SK-N-SH (cell line): Measurements from ENCODE around the gene STX11. TPM values are rescaled to one million over a fixed set of nuclear protein-coding genes. Genes with fewer than 3 reads are reported as not detected.
A peak's percentile ranks its signal among the peaks of the same experiment; 100 is the strongest.

Experiments
- CTCF ChIA-PET: fragments of 300-600, 350-600 bp; formaldehyde crosslinking; extraction: SDS; loops from one replicate; lab custom pipeline; 2021; lab: Yijun Ruan, JAX
- POLR2A ChIA-PET: fragments of 350-600 bp; sonication (Branson Sonifier 250); formaldehyde crosslinking; extraction: SDS; loops from one replicate; lab custom pipeline; 2020; ENCODE audit warnings: antibody characterized with exemption, inconsistent platforms; lab: Yijun Ruan, JAX
- DNase-seq: peaks from one replicate; pipeline ENCODE4 v3.0.0; 2012
- H2AFZ ChIP-seq: fragments of 200-600 bp; sonication (generic); 2 replicates; pipeline ENCODE4 v1.8.1; 2016; ENCODE audit warnings: antibody characterized with exemption, mild to moderate bottlenecking, low read depth
- H3F3A ChIP-seq: fragments of 200-600 bp; sonication (generic); replicated peaks from 2 replicates; pipeline ENCODE3; 2016; ENCODE audit warnings: antibody characterized with exemption, mild to moderate bottlenecking; ENCODE audit not compliant: insufficient read depth
- H3K27ac ChIP-seq, 2 experiments: fragments of 200-500 bp in 1 of 2; fragments of 200-600 bp in 1 of 2; sonication (Bioruptor generic) in 1 of 2; sonication (generic), shearing (Covaris generic) in 1 of 2; 2 replicates each; pipeline versions ENCODE4 v1.5.1 to v1.6.1; 2014 to 2016; ENCODE audit warnings: low read depth in 2 of 2, inconsistent platforms in 1 of 2, low read length in 1 of 2, mild to moderate bottlenecking in 1 of 2, mixed read lengths in 1 of 2
- H3K27me3 ChIP-seq: fragments of 200-600 bp; sonication (generic), shearing (Covaris generic); 2 replicates; pipeline ENCODE4 v1.6.1; 2016; ENCODE audit warnings: mixed run types; ENCODE audit not compliant: insufficient read depth
- H3K36me3 ChIP-seq, 2 experiments: fragments of 200-500 bp in 1 of 2; fragments of 200-600 bp in 1 of 2; sonication (Bioruptor generic) in 1 of 2; sonication (generic) in 1 of 2; replicated peaks in 1 of 2; 2 replicates each; pipeline versions ENCODE3 to v1.5.1; 2014 to 2016; ENCODE audit warnings: low read length in 1 of 2, mild to moderate bottlenecking in 1 of 2; ENCODE audit not compliant: insufficient read depth in 2 of 2, control insufficient read depth in 1 of 2
- H3K4me1 ChIP-seq, 2 experiments: fragments of 200-500 bp in 1 of 2; fragments of 200-600 bp in 1 of 2; sonication (Bioruptor generic) in 1 of 2; sonication (generic), shearing (Covaris generic) in 1 of 2; 2 replicates each; pipeline versions ENCODE4 v1.5.1 to v1.6.1; 2014 to 2016; ENCODE audit warnings: low read depth in 1 of 2, low read length in 1 of 2, mixed run types in 1 of 2; ENCODE audit not compliant: insufficient read depth in 2 of 2, control insufficient read depth in 1 of 2
- H3K4me2 ChIP-seq: fragments of 200-600 bp; sonication (generic), shearing (Covaris generic); 2 replicates; pipeline ENCODE4 v1.6.1; 2017; ENCODE audit warnings: mixed run types
- H3K4me3 ChIP-seq, 2 experiments: fragments of 200-500 bp in 1 of 2; fragments of 200-600 bp in 1 of 2; sonication (Bioruptor generic) in 1 of 2; sonication (generic), shearing (Covaris generic) in 1 of 2; 2 replicates each; pipeline versions ENCODE4 v1.5.1 to v1.8.1; 2014 to 2016; ENCODE audit warnings: low read depth in 2 of 2, inconsistent platforms in 1 of 2, low read length in 1 of 2, mild to moderate bottlenecking in 1 of 2, mixed read lengths in 1 of 2, moderate library complexity in 1 of 2
- H3K79me2 ChIP-seq: fragments of 200-600 bp; sonication (generic); 2 replicates; pipeline ENCODE4 v1.8.1; 2017; ENCODE audit warnings: mild to moderate bottlenecking; ENCODE audit not compliant: insufficient read depth
- H3K9ac ChIP-seq: fragments of 200-600 bp; sonication (generic); 2 replicates; pipeline ENCODE4 v1.6.1; 2017; ENCODE audit warnings: mixed run types
- H3K9me2 ChIP-seq: fragments of 200-600 bp; sonication (generic); 2 replicates; pipeline ENCODE4 v1.6.1; 2017; ENCODE audit warnings: mixed run types
- H3K9me3 ChIP-seq: fragments of 200-600 bp; sonication (generic); 2 replicates; pipeline ENCODE4 v1.6.1; 2017; ENCODE audit warnings: mixed run types, mild to moderate bottlenecking, moderate library complexity
- H4K20me1 ChIP-seq: fragments of 200-600 bp; sonication (generic); 2 replicates; pipeline ENCODE4 v1.6.1; 2017; ENCODE audit warnings: mild to moderate bottlenecking, mixed run types; ENCODE audit not compliant: insufficient read depth
- CHD2 ChIP-seq: fragments of 150-350 bp; IDR thresholded peaks from 2 replicates; pipeline ENCODE4 v1.6.1; 2018; ENCODE audit warnings: low read length; ENCODE audit not compliant: partially characterized antibody
- EZH2phosphoT487 ChIP-seq: fragments of 200-600 bp; sonication (generic); IDR thresholded peaks from 2 replicates; pipeline ENCODE4 v1.6.1; 2017; ENCODE audit warnings: low read depth, mixed run types, mild to moderate bottlenecking, antibody characterized with exemption, moderate library complexity, borderline replicate concordance
- RFX5 ChIP-seq: IDR thresholded peaks from 2 replicates; pipeline ENCODE4 v1.6.1; 2012; ENCODE audit warnings: mild to moderate bottlenecking, improper control_type of control experiment, low read length
- SIN3A ChIP-seq: IDR thresholded peaks from 2 replicates; pipeline ENCODE4 v1.6.1; 2012; ENCODE audit warnings: low read depth, mild to moderate bottlenecking, low read length, moderate library complexity, borderline replicate concordance
- WGBS: methylation state at CpG from one replicate; pipeline ENCODE4 v1.1.6; 2017; ENCODE audit warnings: low lambda C conversion rate; 5-methylcytosine and 5-hydroxymethylcytosine counted together
- polyA plus RNA-seq, 3 experiments: library from polyadenylated mRNA; depleted of rRNA; stranded (reverse); fragments of >200 nt; gene quantifications; 2 replicates each; pipeline ENCODE4 v1.2.3, GENCODE V29; 2012
- TF ChIP-seq, protein P1 (sequence below): fragments of 200-600 bp; sonication (generic); IDR thresholded peaks from 2 replicates; pipeline ENCODE4 v1.6.1; 2017; ENCODE audit warnings: antibody characterized with exemption, mild to moderate bottlenecking, moderate library complexity
- TF ChIP-seq, protein P2 (sequence below): fragments of 150-350 bp; IDR thresholded peaks from 2 replicates; pipeline ENCODE4 v1.6.1; 2016; ENCODE audit warnings: mild to moderate bottlenecking, low read depth, low read length

The STX11 gene
- polyA plus RNA-seq, 1 of the 3 experiments (the other 2 are of a cell fraction) = 0.15 TPM

DNA sequence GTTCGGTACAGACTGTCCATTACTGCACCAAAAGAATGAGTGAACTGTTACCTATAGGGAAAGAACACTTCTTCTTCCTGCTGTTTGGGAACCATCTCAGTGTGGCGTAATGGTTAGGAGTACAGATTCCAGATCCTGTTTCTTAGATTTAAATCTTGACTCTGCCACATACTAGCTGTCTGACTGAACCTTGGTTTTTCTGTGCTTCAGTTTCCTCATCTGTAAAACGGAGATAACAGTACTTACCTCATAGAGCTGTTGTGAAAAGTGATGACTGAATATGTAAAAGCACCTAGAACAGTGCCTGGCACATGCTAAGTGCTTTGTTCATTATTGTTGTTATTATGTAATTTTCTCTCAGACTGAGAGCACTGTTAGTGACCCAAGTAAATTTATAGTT lies 39.8 kb downstream of the STX11 start:
- Histone ChIP-seq H3K9me2 (no peaks in the 10 kb centered on the region), H3K4me2 (no peak overlapping the region), H2AFZ (no peak overlapping the region), H3F3A (no peaks in the 10 kb centered on the region), H3K27me3 (no peaks in the 10 kb centered on the region; the same call in 1 of the 2 replicates), H4K20me1 (no peaks in the 10 kb centered on the region), H3K4me3 (no peak overlapping the region), H3K4me1 (no peaks in the 10 kb centered on the region; a peak in 1 of 4 replicates), H3K9me3 (no peaks in the 10 kb centered on the region), H3K36me3 (no peaks in the 10 kb centered on the region), H3K79me2 (no peaks in the 10 kb centered on the region), H3K27ac (no peak overlapping the region)
- no peak for DNase-seq
- CTCF ChIA-PET = no interaction called here
- 22% methylated on average over 3 of the region's 3 CpGs for WGBS
- no peak for TF ChIP-seq SIN3A
- TF ChIP-seq, all 33 proteins: peak for 0
- POLR2A ChIA-PET = no interaction called here
- no peak overlapping the region for H3K9ac ChIP-seq

DNA sequence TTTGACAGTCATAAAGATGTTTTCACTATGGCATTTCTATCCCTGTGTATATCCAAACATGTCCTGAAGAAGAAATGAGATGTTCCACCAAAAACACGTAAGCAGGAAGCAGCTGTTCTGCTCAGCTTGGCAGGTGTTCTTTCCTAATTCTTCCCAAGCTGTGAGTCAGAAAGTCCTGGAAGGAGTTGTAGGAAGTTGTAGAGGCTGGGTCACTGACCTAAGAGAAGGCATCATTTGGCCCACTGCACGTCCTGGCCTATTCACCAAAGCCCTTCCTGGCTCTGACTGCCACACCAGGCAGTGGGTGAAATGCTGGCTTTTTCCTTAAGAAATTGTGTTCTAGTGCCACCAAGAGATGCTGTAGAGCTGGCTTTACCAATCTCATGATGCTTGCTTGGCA lies 40.3 kb downstream of the STX11 start:
- no peaks in the 10 kb centered on the region for H3F3A ChIP-seq
- ChIA-PET POLR2A (no interaction called here), CTCF (no interaction called here)
- H3K9me2 ChIP-seq = no peaks in the 10 kb centered on the region
- no peak overlapping the region for H3K27ac ChIP-seq
- H3K9ac ChIP-seq = no peak overlapping the region
- H3K79me2 ChIP-seq = no peaks in the 10 kb centered on the region
- no peak for DNase-seq
- H4K20me1 ChIP-seq = no peaks in the 10 kb centered on the region
- H3K4me1 ChIP-seq = no peaks in the 10 kb centered on the region; a peak in 1 of 4 replicates
- H3K4me2 ChIP-seq = no peak overlapping the region
- no peak overlapping the region for H2AFZ ChIP-seq
- TF ChIP-seq, protein P1, sequence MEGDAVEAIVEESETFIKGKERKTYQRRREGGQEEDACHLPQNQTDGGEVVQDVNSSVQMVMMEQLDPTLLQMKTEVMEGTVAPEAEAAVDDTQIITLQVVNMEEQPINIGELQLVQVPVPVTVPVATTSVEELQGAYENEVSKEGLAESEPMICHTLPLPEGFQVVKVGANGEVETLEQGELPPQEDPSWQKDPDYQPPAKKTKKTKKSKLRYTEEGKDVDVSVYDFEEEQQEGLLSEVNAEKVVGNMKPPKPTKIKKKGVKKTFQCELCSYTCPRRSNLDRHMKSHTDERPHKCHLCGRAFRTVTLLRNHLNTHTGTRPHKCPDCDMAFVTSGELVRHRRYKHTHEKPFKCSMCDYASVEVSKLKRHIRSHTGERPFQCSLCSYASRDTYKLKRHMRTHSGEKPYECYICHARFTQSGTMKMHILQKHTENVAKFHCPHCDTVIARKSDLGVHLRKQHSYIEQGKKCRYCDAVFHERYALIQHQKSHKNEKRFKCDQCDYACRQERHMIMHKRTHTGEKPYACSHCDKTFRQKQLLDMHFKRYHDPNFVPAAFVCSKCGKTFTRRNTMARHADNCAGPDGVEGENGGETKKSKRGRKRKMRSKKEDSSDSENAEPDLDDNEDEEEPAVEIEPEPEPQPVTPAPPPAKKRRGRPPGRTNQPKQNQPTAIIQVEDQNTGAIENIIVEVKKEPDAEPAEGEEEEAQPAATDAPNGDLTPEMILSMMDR = no peak
- no peak for TF ChIP-seq RFX5
- TF ChIP-seq, protein P2, sequence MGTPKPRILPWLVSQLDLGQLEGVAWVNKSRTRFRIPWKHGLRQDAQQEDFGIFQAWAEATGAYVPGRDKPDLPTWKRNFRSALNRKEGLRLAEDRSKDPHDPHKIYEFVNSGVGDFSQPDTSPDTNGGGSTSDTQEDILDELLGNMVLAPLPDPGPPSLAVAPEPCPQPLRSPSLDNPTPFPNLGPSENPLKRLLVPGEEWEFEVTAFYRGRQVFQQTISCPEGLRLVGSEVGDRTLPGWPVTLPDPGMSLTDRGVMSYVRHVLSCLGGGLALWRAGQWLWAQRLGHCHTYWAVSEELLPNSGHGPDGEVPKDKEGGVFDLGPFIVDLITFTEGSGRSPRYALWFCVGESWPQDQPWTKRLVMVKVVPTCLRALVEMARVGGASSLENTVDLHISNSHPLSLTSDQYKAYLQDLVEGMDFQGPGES = no peak
- no peaks in the 10 kb centered on the region for H3K36me3 ChIP-seq
- no peak overlapping the region for H3K4me3 ChIP-seq
- no peaks in the 10 kb centered on the region for H3K9me3 ChIP-seq
- H3K27me3 ChIP-seq = no peaks in the 10 kb centered on the region; the same call in 1 of the 2 replicates
- 0% methylated on average over 1 of the region's 2 CpGs for WGBS

DNA sequence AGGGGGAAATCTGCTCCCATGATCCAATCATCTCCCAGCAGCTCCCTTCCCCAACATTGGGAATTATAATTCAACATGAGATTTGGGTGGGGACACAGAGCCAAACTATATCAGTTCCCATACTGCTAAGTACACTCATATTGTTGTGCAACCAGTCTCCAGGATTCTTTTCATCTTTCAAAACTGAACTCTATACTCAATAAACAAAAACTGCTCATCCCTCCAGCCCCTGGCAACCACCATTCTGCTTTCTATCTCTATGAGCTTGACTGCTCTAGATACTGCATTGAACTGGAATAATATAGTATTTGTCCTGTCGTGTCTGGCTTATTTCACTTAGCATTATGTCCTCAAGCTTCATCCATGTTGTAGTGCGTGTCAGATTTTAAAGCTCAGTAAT lies 42.9 kb downstream of the STX11 start:
- H3K9me2 ChIP-seq = no peaks in the 10 kb centered on the region
- CTCF ChIA-PET = no interaction called here
- no peak overlapping the region for H3K27ac ChIP-seq
- no peak for DNase-seq
- 0 out of 2 replicates have a peak overlapping the region, but pooled peaks have one; percentile 3 for H2AFZ ChIP-seq
- no peaks in the 10 kb centered on the region for H3K36me3 ChIP-seq
- H3K4me3 ChIP-seq = no peak overlapping the region
- 37% methylated on average over 2 of the region's 2 CpGs for WGBS
- no peak overlapping the region for H3K9ac ChIP-seq
- H3K4me1 ChIP-seq = no peaks in the 10 kb centered on the region
- TF ChIP-seq EZH2phosphoT487 (no peak), CHD2 (no peak), SIN3A (no peak)
- TF ChIP-seq, protein P1 = no peak
- no peaks in the 10 kb centered on the region for H3F3A ChIP-seq
- no peaks in the 10 kb centered on the region for H3K79me2 ChIP-seq
- POLR2A ChIA-PET = no interaction called here
- H3K4me2 ChIP-seq = no peak overlapping the region
- H3K27me3 ChIP-seq = no peaks in the 10 kb centered on the region; the same call in 1 of the 2 replicates
- H3K9me3 ChIP-seq = no peaks in the 10 kb centered on the region
- no peaks in the 10 kb centered on the region for H4K20me1 ChIP-seq
